GM19328 (cell line): ENCODE measurements around the gene GPR39.

ENCODE experiments used
- ATAC-seq: cut with Tn5 transposase; IDR thresholded peaks from one replicate; pipeline ENCODE4 v1.9.1; 2021; ENCODE audit warnings: mild to moderate bottlenecking, moderate library complexity; ENCODE audit not compliant: unreplicated experiment

Gene GPR39

DNA sequence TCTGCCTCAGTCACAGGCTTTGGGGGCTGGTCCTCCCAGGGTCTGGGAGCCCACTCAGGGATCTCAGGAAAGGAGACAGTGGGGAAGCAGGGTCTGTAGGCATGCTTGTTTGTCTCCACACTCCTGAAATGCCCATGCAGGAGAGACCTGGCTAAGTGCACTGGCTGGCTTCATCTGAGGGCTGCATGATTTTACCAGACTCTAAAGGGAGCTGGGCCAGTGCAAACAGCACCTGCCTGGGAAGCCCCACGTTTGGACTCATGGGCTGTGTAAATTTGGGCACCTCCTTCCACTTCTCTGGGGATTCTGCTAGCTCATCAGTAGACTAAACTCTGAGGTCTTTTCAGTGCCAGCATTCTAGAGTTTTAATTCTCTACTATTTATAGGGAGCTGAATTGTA, 219.7 kb downstream of the GPR39 start:
- ATAC-seq, result no peak

GRCh38 chr2:132638313-132639040, 221.9 kb downstream of the GPR39 start:
- ATAC-seq, result no peak

DNA sequence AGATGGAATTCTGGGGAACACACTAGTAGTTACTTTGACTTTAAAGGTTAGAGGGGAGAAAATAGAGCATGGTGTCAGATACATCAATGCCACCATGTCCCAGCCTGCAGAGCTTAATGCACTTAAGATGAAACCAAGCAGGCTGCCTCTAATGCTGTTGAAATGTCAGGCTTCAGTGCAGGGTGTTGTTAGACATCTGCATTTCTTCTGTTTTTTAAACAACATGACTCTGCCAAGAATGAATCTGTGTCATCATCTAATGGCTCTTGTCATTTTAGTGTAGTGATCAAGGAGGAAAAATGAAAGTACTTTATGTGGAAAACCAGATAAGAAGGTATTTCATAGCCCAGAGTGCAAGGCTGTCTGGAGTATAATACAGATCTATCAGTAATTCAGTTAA, 223.5 kb downstream of the GPR39 start:
- no peak for ATAC-seq

- ATAC-seq, result no peak
Measured at GRCh38 chr2:132641819-132642218, 225.2 kb downstream of the GPR39 start.

- no peak for ATAC-seq
Measured at GRCh38 chr2:132642415-132642814, 225.8 kb downstream of the GPR39 start.

- no peak for ATAC-seq
Measured at GRCh38 chr2:132645176-132645575, 228.6 kb downstream of the GPR39 start.

- no peak for ATAC-seq
Measured at GRCh38 chr2:132645722-132646539, 229.3 kb downstream of the GPR39 start.

- ATAC-seq, result no peak
Measured at GRCh38 chr2:132646540-132647108, 230.0 kb downstream of the GPR39 start.

DNA sequence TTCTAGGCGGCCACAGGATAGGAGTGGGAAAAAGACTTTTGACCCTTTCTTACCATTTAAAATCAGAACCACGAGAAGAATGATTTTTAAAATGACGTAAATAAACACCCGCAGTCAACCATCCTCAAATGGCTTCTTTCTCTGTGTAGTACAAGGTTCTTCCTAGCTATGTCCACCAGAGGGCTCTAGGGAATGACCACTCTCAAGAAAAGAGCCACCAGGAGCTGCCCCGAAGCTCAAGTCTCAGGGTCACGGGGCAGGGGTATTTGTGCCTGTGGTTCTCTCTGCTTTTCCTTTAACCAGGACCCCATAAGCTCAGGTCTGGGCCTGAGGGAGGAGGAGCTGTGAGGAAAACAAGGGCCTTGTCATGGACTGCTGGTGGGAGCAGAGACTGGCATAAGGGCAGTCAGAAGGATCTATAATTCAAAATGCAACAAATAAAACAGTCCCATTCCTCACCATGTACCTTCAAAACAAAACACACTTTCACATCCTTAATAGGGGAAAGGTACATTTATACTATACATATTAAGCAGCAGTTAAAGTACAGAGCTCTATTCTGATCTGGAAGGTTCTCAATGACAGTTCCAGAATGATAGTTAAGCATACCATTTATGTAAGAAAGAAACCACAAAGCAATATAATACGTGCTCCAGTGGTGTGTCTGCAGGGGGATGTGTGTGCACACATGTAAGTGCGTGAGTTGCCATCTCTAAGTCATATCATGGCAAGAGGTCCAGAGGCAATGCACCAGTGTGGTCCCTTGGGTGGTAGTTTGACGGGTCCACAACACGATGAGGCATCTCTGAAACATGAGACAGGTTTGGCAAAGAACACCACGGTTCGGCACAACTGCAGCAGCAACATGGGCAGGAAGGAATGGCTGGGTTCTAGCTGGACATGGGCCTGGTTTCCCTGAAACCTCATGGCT, 234.8 kb downstream of the GPR39 start:
- ATAC-seq, result no peak

GRCh38 chr2:132652474-132652873, 235.9 kb downstream of the GPR39 start:
- ATAC-seq, result no peak

DNA sequence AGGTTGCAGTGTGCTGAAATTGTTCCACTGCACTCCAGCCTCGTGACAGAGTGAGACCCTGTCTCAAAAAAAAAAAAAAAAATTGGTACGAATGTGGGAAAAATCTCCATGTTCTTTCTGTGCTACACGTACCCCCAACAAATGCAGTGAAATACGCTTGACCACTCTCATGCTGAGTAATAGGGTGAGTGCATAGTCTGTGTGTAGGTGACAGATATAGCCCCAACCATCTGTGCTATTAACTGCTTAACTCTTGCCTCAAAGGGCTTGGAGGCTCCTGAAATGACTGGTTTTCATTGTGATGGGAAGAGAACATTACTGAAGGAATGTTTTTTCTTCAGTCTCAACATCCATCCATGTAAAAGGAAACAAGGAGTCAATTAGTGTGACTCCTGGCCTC, 237.7 kb downstream of the GPR39 start:
- ATAC-seq, result no peak

- ATAC-seq, result no peak
Measured at GRCh38 chr2:132654968-132655367, 238.4 kb downstream of the GPR39 start.

- ATAC-seq, result no peak
Measured at GRCh38 chr2:132656266-132656975, 239.8 kb downstream of the GPR39 start.

- no peak for ATAC-seq
Measured at GRCh38 chr2:132659331-132659730, 242.7 kb downstream of the GPR39 start.

- no peak for ATAC-seq
Measured at GRCh38 chr2:132662732-132663131, 246.1 kb downstream of the GPR39 start.

GRCh38 chr2:132664096-132664495, 247.5 kb downstream of the GPR39 start:
- no peak for ATAC-seq

- ATAC-seq, result no peak
Measured at GRCh38 chr2:132665401-132666140, 249.0 kb downstream of the GPR39 start.

DNA sequence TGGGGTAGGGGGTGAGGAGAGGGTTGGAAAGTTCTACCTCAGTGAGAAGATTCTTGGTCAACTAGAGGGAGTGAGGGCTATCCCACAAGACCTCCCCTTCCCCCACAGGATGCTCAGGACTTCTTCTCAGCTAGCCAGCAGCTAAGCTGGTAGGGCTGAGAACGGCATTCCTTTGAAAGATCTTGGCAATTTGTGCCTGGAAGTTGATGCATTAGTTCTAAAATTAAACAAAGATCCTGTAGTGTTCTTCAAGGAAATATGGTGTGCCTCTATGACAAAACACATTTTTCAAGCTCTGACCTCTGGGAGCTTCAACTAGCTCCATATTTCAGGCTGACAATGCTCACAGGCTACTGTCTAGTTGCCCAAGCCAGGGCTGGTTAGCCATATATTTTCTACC, 251.1 kb downstream of the GPR39 start:
- ATAC-seq, result no peak

- no peak for ATAC-seq
Measured at GRCh38 chr2:132668189-132668823, 251.7 kb downstream of the GPR39 start.
